SJSA1 (cell line): ENCODE data around the gene NKX3-2. TPM values are rescaled to one million over a fixed set of nuclear protein-coding genes. Genes with fewer than 3 reads are reported as not detected.
A peak's percentile ranks its signal among the peaks of the same experiment; 100 is the strongest.
"Not testable (repeated sequence)": the region's sequence is repeated elsewhere in the genome, so short reads cannot be mapped to it uniquely, and the experiment has no call there.

Experiments used
- DNase-seq, 2 experiments: peaks; one replicate each; pipeline ENCODE4 v3.0.0-alpha.2; 2015 to 2020; ENCODE audit warnings: low spot score in 2 of 2, low read depth in 1 of 2
- H3K27ac ChIP-seq: fragments of 250-450 bp; sonication (Bioruptor Pico); 2 replicates; pipeline ENCODE4 v1.5.1; 2020; ENCODE audit warnings: mild to moderate bottlenecking, moderate library complexity
- H3K27me3 ChIP-seq: fragments of 250-450 bp; sonication (Bioruptor Pico); replicated peaks from 2 replicates; pipeline ENCODE4 v1.5.1; 2020; ENCODE audit warnings: mild to moderate bottlenecking, moderate library complexity
- H3K36me3 ChIP-seq: fragments of 250-450 bp; sonication (Bioruptor Pico); 2 replicates; pipeline ENCODE4 v1.5.1; 2020; ENCODE audit warnings: mild to moderate bottlenecking
- H3K4me1 ChIP-seq: fragments of 250-450 bp; sonication (Bioruptor Pico); replicated peaks from 2 replicates; pipeline ENCODE4 v1.6.1; 2021; ENCODE audit warnings: mild to moderate bottlenecking
- H3K4me3 ChIP-seq: fragments of 250-450 bp; sonication (Bioruptor Pico); 2 replicates; pipeline ENCODE4 v1.5.1; 2020; ENCODE audit warnings: mild to moderate bottlenecking
- H3K9me3 ChIP-seq: fragments of 250-450 bp; sonication (Bioruptor Pico); replicated peaks from 2 replicates; pipeline ENCODE4 v1.5.1; 2020; ENCODE audit warnings: mild to moderate bottlenecking
- total RNA-seq: library from RNA; depleted of rRNA; stranded (reverse); fragments of >200 nt; shearing (Covaris generic); gene quantifications from 2 replicates; pipeline ENCODE4 v1.2.3, GENCODE V29; 2014; rRNA removed

NKX3-2 gene
- total RNA-seq = 2.8 and 3.1 TPM in 2 replicates

GRCh38 chr4:13543839-13544605 is at the start of gene NKX3-2:
Gene NKX3-2, minus strand, starts transcription at chr4:13544508. Its CDS starts 94 bp downstream, at chr4:13544414.
- peaks cover 10% of the 10 kb centered on the region; the same call in 1 of the 2 replicates for H3K4me1 ChIP-seq
- peak in 1 of 2 experiments; percentile 33 for DNase-seq
- H3K27ac ChIP-seq = peak within 1 kb of the TSS; percentile 47; the same call in 1 of the 2 replicates
- no peaks in the 10 kb centered on the region for H3K27me3 ChIP-seq
- H3K4me3 ChIP-seq = peak within 1 kb of the TSS; percentile 57
- no peaks in the 10 kb centered on the region for H3K36me3 ChIP-seq
- no peaks in the 10 kb centered on the region for H3K9me3 ChIP-seq

GRCh38 chr4:13592220-13592619 is 47.9 kb upstream of the NKX3-2 start:
- no peak for DNase-seq
- no peaks in the 10 kb centered on the region for H3K9me3 ChIP-seq

GRCh38 chr4:13590766-13591165 is 46.5 kb upstream of the NKX3-2 start:
- DNase-seq = no peak
- Histone ChIP-seq H3K4me1 (no peaks in the 10 kb centered on the region), H3K27ac (no peak overlapping the region), H3K9me3 (no peaks in the 10 kb centered on the region), H3K27me3 (no peaks in the 10 kb centered on the region), H3K36me3 (peaks cover 3% of the 10 kb centered on the region; the same call in 1 of the 2 replicates), H3K4me3 (no peak overlapping the region)

More at GRCh38 chr4:13592220-13592619, 47.9 kb upstream of the NKX3-2 start:
- Histone ChIP-seq H3K4me3 (no peak overlapping the region), H3K36me3 (peaks cover 9% of the 10 kb centered on the region), H3K27me3 (no peaks in the 10 kb centered on the region), H3K27ac (no peak overlapping the region), H3K4me1 (no peaks in the 10 kb centered on the region)

GRCh38 chr4:13588954-13589353 is 44.6 kb upstream of the NKX3-2 start:
- Histone ChIP-seq H3K4me3 (no peak overlapping the region), H3K4me1 (no peaks in the 10 kb centered on the region), H3K27me3 (no peaks in the 10 kb centered on the region), H3K27ac (no peak overlapping the region), H3K36me3 (peaks cover 3% of the 10 kb centered on the region; the same call in 1 of the 2 replicates), H3K9me3 (no peaks in the 10 kb centered on the region)
- no peak for DNase-seq

GRCh38 chr4:13584481-13584880 is 40.2 kb upstream of the NKX3-2 start:
- no peak overlapping the region for H3K4me3 ChIP-seq
- no peaks in the 10 kb centered on the region for H3K4me1 ChIP-seq
- H3K27me3 ChIP-seq = no peaks in the 10 kb centered on the region
- H3K9me3 ChIP-seq = no peaks in the 10 kb centered on the region
- H3K36me3 ChIP-seq = peaks cover 10% of the 10 kb centered on the region; the same call in 1 of the 2 replicates
- DNase-seq = no peak
- no peak overlapping the region for H3K27ac ChIP-seq

GRCh38 chr4:13580036-13580435 is 35.7 kb upstream of the NKX3-2 start:
- Histone ChIP-seq H3K36me3 (peaks cover 10% of the 10 kb centered on the region; the same call in 1 of the 2 replicates), H3K27me3 (no peaks in the 10 kb centered on the region), H3K27ac (no peak overlapping the region), H3K4me3 (no peak overlapping the region), H3K4me1 (no peaks in the 10 kb centered on the region), H3K9me3 (no peaks in the 10 kb centered on the region)
- no peak for DNase-seq

GRCh38 chr4:13577660-13578059 is 33.4 kb upstream of the NKX3-2 start:
- H3K36me3 ChIP-seq = peaks cover 10% of the 10 kb centered on the region; the same call in 1 of the 2 replicates
- H3K27ac ChIP-seq = no peak overlapping the region
- H3K4me1 ChIP-seq = no peaks in the 10 kb centered on the region
- H3K4me3 ChIP-seq = no peak overlapping the region
- no peak for DNase-seq
- H3K27me3 ChIP-seq = no peaks in the 10 kb centered on the region
- H3K9me3 ChIP-seq = no peaks in the 10 kb centered on the region

- Histone ChIP-seq H3K27ac (no peak overlapping the region), H3K36me3 (no peaks in the 10 kb centered on the region; the same call in 1 of the 2 replicates), H3K9me3 (no peaks in the 10 kb centered on the region), H3K4me3 (no peak overlapping the region), H3K4me1 (no peaks in the 10 kb centered on the region), H3K27me3 (no peaks in the 10 kb centered on the region)
- no peak for DNase-seq
These were observed 26.6 kb upstream of the NKX3-2 start for GRCh38 chr4:13570916-13571315.

- Histone ChIP-seq H3K4me1 (no peaks in the 10 kb centered on the region), H3K27ac (no peak overlapping the region), H3K27me3 (no peaks in the 10 kb centered on the region), H3K36me3 (no peaks in the 10 kb centered on the region; the same call in 1 of the 2 replicates), H3K4me3 (no peak overlapping the region), H3K9me3 (no peaks in the 10 kb centered on the region)
- no peak for DNase-seq
These were observed 22.8 kb upstream of the NKX3-2 start for GRCh38 chr4:13567125-13567524.

GRCh38 chr4:13562876-13563275 is 18.6 kb upstream of the NKX3-2 start:
- no peak for DNase-seq
- Histone ChIP-seq H3K27ac (no peak overlapping the region), H3K4me3 (no peak overlapping the region), H3K9me3 (no peaks in the 10 kb centered on the region), H3K36me3 (no peaks in the 10 kb centered on the region), H3K27me3 (no peaks in the 10 kb centered on the region), H3K4me1 (peaks cover 13% of the 10 kb centered on the region)

- Histone ChIP-seq H3K27ac (no peak overlapping the region), H3K36me3 (no peaks in the 10 kb centered on the region), H3K9me3 (no peaks in the 10 kb centered on the region), H3K4me1 (peaks cover 13% of the 10 kb centered on the region), H3K4me3 (no peak overlapping the region), H3K27me3 (no peaks in the 10 kb centered on the region)
- no peak for DNase-seq
These were observed 17.4 kb upstream of the NKX3-2 start for GRCh38 chr4:13561673-13562072.

GRCh38 chr4:13560111-13560510 is 15.8 kb upstream of the NKX3-2 start:
- not testable (repeated sequence) for H3K27me3 ChIP-seq, H3K36me3 ChIP-seq, DNase-seq, H3K9me3 ChIP-seq, H3K4me3 ChIP-seq
- Histone ChIP-seq H3K27ac (0 out of 2 replicates have a peak overlapping the region, but pooled peaks have one; percentile 29), H3K4me1 (peaks cover 13% of the 10 kb centered on the region)

GRCh38 chr4:13559413-13559812 is 15.1 kb upstream of the NKX3-2 start:
- Histone ChIP-seq H3K27ac (peak overlapping the region; percentile 77), H3K4me1 (peaks cover 13% of the 10 kb centered on the region), H3K27me3 (no peaks in the 10 kb centered on the region), H3K9me3 (no peaks in the 10 kb centered on the region), H3K36me3 (no peaks in the 10 kb centered on the region), H3K4me3 (no peak overlapping the region)
- peak in 1 of 2 experiments; percentile 46 for DNase-seq

- peak overlapping the region; percentile 77 for H3K27ac ChIP-seq
- H3K36me3 ChIP-seq = no peaks in the 10 kb centered on the region
- H3K4me1 ChIP-seq = peaks cover 13% of the 10 kb centered on the region
- H3K4me3 ChIP-seq = no peak overlapping the region
- no peak for DNase-seq
- H3K9me3 ChIP-seq = no peaks in the 10 kb centered on the region
- H3K27me3 ChIP-seq = no peaks in the 10 kb centered on the region
These were observed 14.6 kb upstream of the NKX3-2 start for GRCh38 chr4:13558881-13559280.
